A673 (cell line): ENCODE results near the gene ACAD11. TPM values are rescaled to one million over a fixed set of nuclear protein-coding genes. Genes with fewer than 3 reads are reported as not detected.

ENCODE experiments used
- Bru-seq: library from RNA; stranded (reverse); fragments of 400-500 nt; gene quantifications from one replicate; lab custom pipeline; 2021; lab: Mats Ljungman, UMichigan
- BruChase-seq, 2 experiments: library from RNA; stranded (reverse); fragments of 400-500 nt; gene quantifications; one replicate each; lab custom pipeline; 2021; lab: Mats Ljungman, UMichigan
- BruUV-seq: library from RNA; stranded (reverse); fragments of 400-500 nt; replicated peaks from 2 replicates; lab custom pipeline; 2021; lab: Mats Ljungman, UMichigan
- CTCF ChIA-PET: fragments of 300-600 bp; sonication (Branson Sonifier 250); formaldehyde crosslinking; loops from one replicate; lab custom pipeline; 2022; ENCODE audit warnings: antibody characterized with exemption; lab: Charles Lee
- POLR2A ChIA-PET: fragments of 300-600 bp; sonication (Branson Sonifier 250); formaldehyde crosslinking; loops from one replicate; lab custom pipeline; 2022; ENCODE audit warnings: antibody characterized with exemption; ENCODE audit not compliant: low non-redundant PET; lab: Charles Lee
- DNase-seq: peaks from one replicate; pipeline ENCODE4 v3.0.0-alpha.2; 2015; ENCODE audit warnings: low spot score
- H3K27ac ChIP-seq: fragments of 200-600 bp; sonication (generic); 2 replicates; pipeline ENCODE4 v1.5.1; 2016; ENCODE audit warnings: mixed run types, low read depth, mild to moderate bottlenecking, mixed read lengths, antibody characterized with exemption, low read length; ENCODE audit not compliant: poor library complexity, severe bottlenecking
- H3K27me3 ChIP-seq: fragments of 200-600 bp; sonication (generic); replicated peaks from 2 replicates; pipeline ENCODE4 v1.6.1; 2017; ENCODE audit warnings: mixed run types, low read depth, mild to moderate bottlenecking, mixed read lengths, antibody characterized with exemption, low read length; ENCODE audit not compliant: insufficient read depth, poor library complexity
- H3K36me3 ChIP-seq: fragments of 200-600 bp; sonication (generic); 2 replicates; pipeline ENCODE4 v1.6.1; 2016; ENCODE audit warnings: mixed run types, mild to moderate bottlenecking, mixed read lengths, antibody characterized with exemption, low read length; ENCODE audit not compliant: insufficient read depth, poor library complexity, severe bottlenecking
- H3K4me1 ChIP-seq: fragments of 200-600 bp; sonication (generic); 2 replicates; pipeline ENCODE4 v1.6.1; 2017; ENCODE audit warnings: mixed run types, mild to moderate bottlenecking, mixed read lengths, antibody characterized with exemption, low read length; ENCODE audit not compliant: insufficient read depth, poor library complexity, severe bottlenecking
- H3K4me3 ChIP-seq: fragments of 200-600 bp; sonication (generic); 2 replicates; pipeline ENCODE4 v1.5.1; 2016; ENCODE audit warnings: low read depth, mixed run types, mild to moderate bottlenecking, mixed read lengths, low read length; ENCODE audit not compliant: poor library complexity, severe bottlenecking
- H3K9me3 ChIP-seq: fragments of 200-600 bp; sonication (generic); 2 replicates; pipeline ENCODE4 v1.6.1; 2016; ENCODE audit warnings: mixed run types, low read depth, mild to moderate bottlenecking, mixed read lengths, antibody characterized with exemption, low read length; ENCODE audit not compliant: poor library complexity, severe bottlenecking
- CTCF ChIP-seq: fragments of 300-800, 200-600 bp; sonication (generic); conservative IDR thresholded peaks from 2 replicates; pipeline ENCODE4 v1.5.1; 2017; ENCODE audit warnings: low read depth, mild to moderate bottlenecking, antibody characterized with exemption, low read length, moderate library complexity, mixed read lengths
- EZH2 ChIP-seq: fragments of 200-600 bp; sonication (generic); IDR thresholded peaks from 2 replicates; pipeline ENCODE4 v1.6.1; 2017; ENCODE audit warnings: borderline replicate concordance, low read depth, mild to moderate bottlenecking, mixed read lengths, antibody characterized with exemption, low read length; ENCODE audit not compliant: poor library complexity, severe bottlenecking
- intact Hi-C: fragments of 100-400 bp; cut with micrococcal nuclease; formaldehyde crosslinking; loops from one replicate; pipeline ENCODE4 v1.10.0; 2022; ENCODE audit not compliant: unreplicated experiment
- long read RNA-seq: library from polyadenylated mRNA; stranded (forward); transcript quantifications from one replicate; pipeline ENCODE4 v2.0.0, GENCODE V29; 2022
- total RNA-seq: library from RNA; stranded (reverse); gene quantifications from 2 replicates; pipeline ENCODE4 v1.2.3, GENCODE V29; 2021

The ACAD11 gene, protein sequence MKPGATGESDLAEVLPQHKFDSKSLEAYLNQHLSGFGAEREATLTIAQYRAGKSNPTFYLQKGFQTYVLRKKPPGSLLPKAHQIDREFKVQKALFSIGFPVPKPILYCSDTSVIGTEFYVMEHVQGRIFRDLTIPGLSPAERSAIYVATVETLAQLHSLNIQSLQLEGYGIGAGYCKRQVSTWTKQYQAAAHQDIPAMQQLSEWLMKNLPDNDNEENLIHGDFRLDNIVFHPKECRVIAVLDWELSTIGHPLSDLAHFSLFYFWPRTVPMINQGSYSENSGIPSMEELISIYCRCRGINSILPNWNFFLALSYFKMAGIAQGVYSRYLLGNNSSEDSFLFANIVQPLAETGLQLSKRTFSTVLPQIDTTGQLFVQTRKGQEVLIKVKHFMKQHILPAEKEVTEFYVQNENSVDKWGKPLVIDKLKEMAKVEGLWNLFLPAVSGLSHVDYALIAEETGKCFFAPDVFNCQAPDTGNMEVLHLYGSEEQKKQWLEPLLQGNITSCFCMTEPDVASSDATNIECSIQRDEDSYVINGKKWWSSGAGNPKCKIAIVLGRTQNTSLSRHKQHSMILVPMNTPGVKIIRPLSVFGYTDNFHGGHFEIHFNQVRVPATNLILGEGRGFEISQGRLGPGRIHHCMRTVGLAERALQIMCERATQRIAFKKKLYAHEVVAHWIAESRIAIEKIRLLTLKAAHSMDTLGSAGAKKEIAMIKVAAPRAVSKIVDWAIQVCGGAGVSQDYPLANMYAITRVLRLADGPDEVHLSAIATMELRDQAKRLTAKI
- total RNA-seq, result 10.4 and 15.3 TPM in 2 replicates
- Bru-seq, nascent RNA, result percentile 66 among the genes with signal in this experiment
- BruChase-seq, experiment 1, labeled RNA remaining after a 2-hour chase, result percentile 89 among the genes with signal in this experiment
- BruChase-seq, experiment 2, labeled RNA remaining after a 6-hour chase, result percentile 88 among the genes with signal in this experiment
- long read RNA-seq, full-length matches to known transcripts, result 10 of 15 reads
- long read RNA-seq, partial matches to known transcripts, result 1 of 15 reads
- long read RNA-seq, other reads (novel, unspliced or antisense), result 4 of 15 reads

DNA sequence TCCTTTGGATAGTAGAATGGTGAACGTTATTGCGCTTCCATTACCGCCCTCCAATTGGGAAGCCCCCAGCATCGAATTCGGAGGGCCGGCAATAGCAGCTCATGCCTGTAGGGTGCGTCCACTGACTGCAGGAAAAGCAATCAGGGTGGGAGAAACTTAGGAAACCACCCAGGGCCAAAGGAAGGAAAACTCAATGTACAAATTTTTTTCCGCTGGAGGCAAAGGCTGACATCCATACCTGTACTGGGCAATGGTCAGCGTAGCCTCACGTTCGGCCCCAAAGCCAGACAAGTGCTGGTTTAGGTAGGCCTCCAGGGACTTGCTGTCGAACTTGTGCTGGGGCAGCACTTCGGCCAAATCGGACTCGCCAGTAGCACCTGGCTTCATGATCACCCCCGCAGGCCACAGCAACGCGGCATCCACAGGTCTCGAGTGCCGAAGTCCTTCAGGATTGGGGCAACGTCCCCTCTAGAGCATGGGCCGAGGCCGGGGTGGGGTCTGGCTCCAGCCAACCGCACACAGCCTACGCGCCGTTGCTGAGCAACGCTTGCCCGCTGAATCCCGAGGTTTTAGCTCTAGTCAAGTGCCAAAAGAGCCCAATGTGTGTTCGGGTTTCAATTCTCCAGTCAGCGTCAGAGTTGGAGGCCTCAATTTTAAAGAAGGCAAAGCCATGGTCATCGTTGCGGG, at the start of gene ACAD11:
TSS of gene ACAD11 (minus strand) at position 445 of the 687 bp plus-strand sequence. CDS start at position 387, 58 bp downstream.
- Histone ChIP-seq H3K27me3 (no peaks in the 10 kb centered on the region), H3K4me1 (peaks cover 10% of the 10 kb centered on the region), H3K36me3 (no peaks in the 10 kb centered on the region), H3K4me3 (peak within 1 kb of the TSS; percentile 87), H3K27ac (peak within 1 kb of the TSS; percentile 93), H3K9me3 (no peaks in the 10 kb centered on the region)
- POLR2A ChIA-PET, result no interaction called here
- BruUV-seq, result TSS peak; percentile 65
- intact Hi-C loops, result loop anchor here (5.0 kb wide), 1 partner anchor 63 kb away; the partner anchor contains the start of gene NPHP3
- TF ChIP-seq EZH2 (no peak), CTCF (peak; percentile 86)
- CTCF ChIA-PET, result interaction anchor here (0.9 to 1.8 kb wide), 2 partner anchors 18 to 64 kb away, joined by 3 to 4 read pairs; no protein-coding TSS in a partner anchor
- DNase-seq, result peak; percentile 87

DNA sequence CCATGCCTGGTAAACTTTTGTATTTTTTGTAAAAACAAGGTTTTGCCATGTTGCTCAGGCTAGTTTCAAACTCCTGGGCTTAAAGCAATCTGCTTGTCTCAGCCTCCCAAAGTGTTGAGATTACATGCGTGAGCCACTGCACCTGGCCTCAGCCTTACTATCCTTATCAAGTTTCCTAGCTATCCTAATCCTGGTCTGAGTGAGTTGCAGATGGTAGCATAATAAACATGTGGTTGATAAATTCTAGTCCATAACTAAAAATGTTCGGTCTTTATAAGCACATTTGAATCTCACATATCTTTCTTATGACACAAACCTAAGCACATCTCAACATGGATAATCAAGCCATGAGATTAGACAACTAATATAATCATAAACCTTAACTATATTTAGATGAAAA, 44.1 kb upstream of the ACAD11 start:
- DNase-seq, result no peak
- CTCF ChIA-PET, result no interaction called here
- no peak overlapping the region for H3K27ac ChIP-seq

More for the DNA sequence above, 44.1 kb upstream of the ACAD11 start:
- POLR2A ChIA-PET, result no interaction called here
- BruUV-seq, result no TSS peak
- H3K4me1 ChIP-seq, result no peaks in the 10 kb centered on the region
- no peaks in the 10 kb centered on the region for H3K9me3 ChIP-seq
- H3K27me3 ChIP-seq, result no peaks in the 10 kb centered on the region
- no peak overlapping the region for H3K4me3 ChIP-seq
- TF ChIP-seq EZH2, result no peak
- TF ChIP-seq CTCF, result no peak
- peaks cover 9% of the 10 kb centered on the region for H3K36me3 ChIP-seq
- intact Hi-C loops, result no loop called here
